GM12864 (cell line): ENCODE measurements around the gene ADAM10.
A peak's percentile ranks its signal among the peaks of the same experiment; 100 is the strongest.

Experiments used
- DNase-seq: peaks from one replicate; pipeline ENCODE4 v3.0.0-alpha.2; 2011; ENCODE audit warnings: low read depth
- H3K4me3 ChIP-seq: 2 replicates; pipeline ENCODE4 v1.5.1; 2011; ENCODE audit warnings: mild to moderate bottlenecking, low read depth, low read length, control low read depth
- TF ChIP-seq, protein P1 (sequence below): IDR thresholded peaks from 2 replicates; pipeline ENCODE4 v1.5.1; 2011; ENCODE audit warnings: low read depth, mild to moderate bottlenecking, moderate library complexity, low read length, control low read depth, inconsistent platforms; ENCODE audit errors: missing control alignments

The ADAM10 gene

DNA sequence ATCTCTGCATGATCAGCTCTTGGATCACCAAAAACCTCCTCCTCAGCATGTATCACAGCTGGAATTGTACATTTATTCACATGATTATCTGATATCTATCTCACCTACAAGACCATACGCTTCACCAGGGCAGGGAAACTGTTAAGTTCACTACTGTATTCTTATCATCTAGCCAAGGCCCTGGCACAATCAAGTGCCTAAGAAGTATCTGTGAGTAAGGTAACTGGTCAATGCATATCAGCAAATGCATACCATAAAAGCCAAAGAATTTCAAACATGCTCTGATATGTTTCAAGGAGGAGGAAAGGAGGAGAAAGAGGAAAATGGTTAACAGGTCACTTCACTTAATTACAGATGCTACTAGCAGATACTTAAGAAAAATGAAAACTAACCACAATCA, 159.3 kb downstream of the ADAM10 start:
- DNase-seq = no peak
- no peak overlapping the region for H3K4me3 ChIP-seq
- TF ChIP-seq, protein P1, sequence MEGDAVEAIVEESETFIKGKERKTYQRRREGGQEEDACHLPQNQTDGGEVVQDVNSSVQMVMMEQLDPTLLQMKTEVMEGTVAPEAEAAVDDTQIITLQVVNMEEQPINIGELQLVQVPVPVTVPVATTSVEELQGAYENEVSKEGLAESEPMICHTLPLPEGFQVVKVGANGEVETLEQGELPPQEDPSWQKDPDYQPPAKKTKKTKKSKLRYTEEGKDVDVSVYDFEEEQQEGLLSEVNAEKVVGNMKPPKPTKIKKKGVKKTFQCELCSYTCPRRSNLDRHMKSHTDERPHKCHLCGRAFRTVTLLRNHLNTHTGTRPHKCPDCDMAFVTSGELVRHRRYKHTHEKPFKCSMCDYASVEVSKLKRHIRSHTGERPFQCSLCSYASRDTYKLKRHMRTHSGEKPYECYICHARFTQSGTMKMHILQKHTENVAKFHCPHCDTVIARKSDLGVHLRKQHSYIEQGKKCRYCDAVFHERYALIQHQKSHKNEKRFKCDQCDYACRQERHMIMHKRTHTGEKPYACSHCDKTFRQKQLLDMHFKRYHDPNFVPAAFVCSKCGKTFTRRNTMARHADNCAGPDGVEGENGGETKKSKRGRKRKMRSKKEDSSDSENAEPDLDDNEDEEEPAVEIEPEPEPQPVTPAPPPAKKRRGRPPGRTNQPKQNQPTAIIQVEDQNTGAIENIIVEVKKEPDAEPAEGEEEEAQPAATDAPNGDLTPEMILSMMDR = no peak

DNA sequence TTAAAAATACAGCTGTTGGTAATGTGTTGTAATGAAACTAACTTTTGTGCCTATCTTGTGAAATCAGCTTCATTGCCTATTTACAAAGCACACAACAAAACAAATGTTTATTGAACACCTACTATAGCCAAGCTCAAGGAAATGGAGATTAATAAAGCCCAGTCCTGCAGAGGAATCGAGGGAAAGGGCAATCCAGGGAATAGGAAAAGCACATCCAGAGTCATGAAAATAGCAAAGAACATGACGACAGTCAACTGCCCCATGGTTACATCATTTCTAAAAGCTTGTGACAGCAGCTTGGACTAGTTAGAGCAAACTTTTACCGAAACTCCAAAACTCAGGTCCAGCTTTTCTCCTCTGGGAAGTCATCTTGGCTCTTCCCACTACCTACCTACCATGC, 160.5 kb downstream of the ADAM10 start:
- TF ChIP-seq, protein P1 = no peak

DNA sequence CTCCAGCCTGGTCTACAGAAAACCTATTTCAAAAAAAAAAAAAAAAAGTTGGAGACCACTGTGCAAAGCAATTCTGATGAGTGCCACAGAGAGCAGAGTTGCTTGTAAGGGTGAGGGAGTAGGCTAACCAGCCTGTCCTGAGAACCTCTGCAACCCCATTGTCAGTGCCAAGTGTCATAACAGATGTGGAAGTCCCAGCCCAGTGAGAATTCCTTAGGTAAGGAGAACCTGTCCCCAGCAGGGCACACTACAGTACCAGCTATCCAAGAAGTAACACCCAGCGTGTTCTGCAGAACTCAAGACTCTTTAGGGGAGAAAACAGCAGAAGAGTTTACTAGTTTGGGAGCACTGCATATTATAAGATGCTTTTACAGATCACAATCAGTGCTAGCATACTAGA, 161.4 kb downstream of the ADAM10 start:
- no peak for DNase-seq
- H3K4me3 ChIP-seq = no peak overlapping the region
- TF ChIP-seq, protein P1 = no peak

More for the DNA sequence above, 160.5 kb downstream of the ADAM10 start:
- no peak for DNase-seq
- H3K4me3 ChIP-seq = no peak overlapping the region

DNA sequence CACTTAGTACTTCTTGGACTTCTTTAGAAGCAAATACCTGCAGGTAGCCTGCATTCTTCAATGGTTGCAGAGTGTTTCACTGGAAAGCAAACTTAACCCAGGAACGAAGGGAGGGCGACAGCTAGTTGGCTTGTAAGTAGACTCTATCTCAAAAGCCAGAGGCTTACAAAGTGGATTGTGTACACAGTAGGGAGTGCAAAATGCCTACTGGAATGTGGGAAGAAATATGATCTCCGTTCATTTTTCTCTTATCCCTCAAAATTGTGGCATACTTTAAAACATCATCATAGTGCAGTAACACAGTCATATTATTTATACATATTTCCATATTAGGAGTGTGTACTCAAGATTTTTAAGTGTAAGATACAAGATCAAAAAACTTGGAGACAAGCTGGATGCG, 162.0 kb downstream of the ADAM10 start:
- TF ChIP-seq, protein P1 = no peak
- no peak for DNase-seq
- no peak overlapping the region for H3K4me3 ChIP-seq

DNA sequence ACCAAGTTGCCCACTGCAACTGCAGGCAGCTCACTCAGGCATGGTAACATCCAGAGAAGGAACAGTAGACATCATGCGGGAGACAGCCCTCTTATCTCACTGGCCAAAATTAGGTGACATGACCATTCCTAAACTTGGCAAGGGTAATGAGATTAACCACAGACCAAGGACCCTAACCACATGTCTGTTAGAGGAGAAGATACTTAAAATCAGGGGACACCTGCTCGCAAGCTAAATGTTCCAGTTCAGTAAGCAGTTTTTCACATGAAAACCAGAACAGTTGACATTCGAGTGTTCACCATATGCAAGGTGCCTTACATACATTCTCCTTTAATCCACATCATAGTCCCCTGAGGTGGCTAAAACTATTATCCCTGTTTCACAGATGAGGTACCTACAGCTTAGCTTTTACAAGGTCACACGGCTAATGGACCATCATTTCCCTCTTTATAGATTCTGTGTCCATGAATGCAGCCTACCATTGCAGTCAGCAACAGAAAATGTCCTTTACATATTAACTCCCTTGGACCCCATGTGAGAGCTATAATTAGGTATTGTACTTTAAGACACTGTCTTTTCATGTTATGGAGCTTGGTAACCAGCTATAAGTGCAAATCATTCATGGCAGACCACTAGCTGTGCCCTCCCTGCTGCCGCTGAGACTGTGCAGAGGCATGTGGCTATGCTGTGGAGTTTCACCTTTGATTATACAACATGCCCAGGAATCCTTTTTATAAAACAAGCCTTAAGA, 163.6 kb downstream of the ADAM10 start:
- no peak overlapping the region for H3K4me3 ChIP-seq
- peak; percentile 8 for DNase-seq
- TF ChIP-seq, protein P1 = no peak

DNA sequence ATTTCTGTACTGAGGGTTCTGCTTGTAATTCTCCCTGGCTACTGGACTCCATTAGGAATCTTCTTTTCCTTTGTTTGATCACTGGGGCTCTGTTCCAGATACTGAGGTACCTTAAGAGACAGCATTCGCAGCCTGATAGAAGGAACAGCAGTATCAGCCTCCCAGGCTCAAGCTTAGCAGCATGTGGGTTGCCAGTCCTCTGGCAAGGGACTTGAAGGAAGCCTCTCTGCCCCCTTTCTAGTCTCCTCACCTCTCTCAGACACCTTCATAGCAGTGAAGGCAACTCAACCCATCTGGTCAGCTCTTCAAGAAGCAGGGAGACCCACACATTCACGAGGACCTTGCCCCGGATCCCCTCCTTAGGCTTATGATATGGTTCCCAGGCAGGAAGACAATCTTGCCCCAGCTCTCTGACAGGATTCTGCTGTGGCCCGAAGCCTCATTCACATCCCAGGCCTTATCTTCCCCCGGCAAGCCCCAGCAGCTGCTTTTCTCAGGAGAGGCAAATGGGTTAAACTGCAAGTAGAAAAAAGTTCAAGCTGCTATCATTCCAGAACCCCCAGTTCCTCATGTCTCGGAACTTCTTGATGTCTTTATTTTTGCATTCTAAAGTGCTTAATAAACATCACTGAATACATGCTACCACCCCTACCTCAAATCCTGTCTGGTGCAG, 164.6 kb downstream of the ADAM10 start:
- no peak overlapping the region for H3K4me3 ChIP-seq
- DNase-seq = no peak
- TF ChIP-seq, protein P1 = no peak
